ENCODE data around the gene BPIFB6. TPM values are rescaled to one million over a fixed set of nuclear protein-coding genes. Genes with fewer than 3 reads are reported as not detected.

BPIFB6 gene
- total and polyA plus RNA-seq, 2 donors (not counting 3 experiments of a cell fraction or from before 2014, with no cell fraction given) = not detected

GRCh38 chr20:32988008-32988407 lies 43.4 kb upstream of the BPIFB6 start:
- CTCF ChIA-PET = no interaction called here
- H3K9me3 ChIP-seq (replicated peaks; ENCODE audit: control insufficient read depth, insufficient read depth, low read length) = no peaks in the 10 kb centered on the region
- no peak overlapping the region for H3K4me2 ChIP-seq (ENCODE audit: insufficient read depth, low read length)
- BruUV-seq (replicated peaks) = no TSS peak
- DNase-seq (ENCODE audit: low read depth, low spot score) = no peak
- no peak overlapping the region for H3K4me3 ChIP-seq (replicated peaks in 1 of 3; ENCODE audit: insufficient read depth in 1 of 3, low read depth in 1 of 3, low read length in 3 of 3)
- no peaks in the 10 kb centered on the region for H3K9me1 ChIP-seq (replicated peaks; ENCODE audit: control insufficient read depth, extremely low read depth, insufficient read depth, low read length)
- H3K27ac ChIP-seq (ENCODE audit: insufficient read depth, low read depth, low read length) = no peak overlapping the region
- TF ChIP-seq POLR2A (IDR thresholded peaks at IDR 0.05; ENCODE audit: low read depth, low read length) = no peak
- TF ChIP-seq POLR2AphosphoS5 (IDR thresholded peaks at IDR 0.05; ENCODE audit: insufficient read depth, low read depth, low read length) = no peak
- no peak for TF ChIP-seq EZH2 (IDR thresholded peaks at IDR 0.05; ENCODE audit: borderline replicate concordance, low read depth, low read length, severe bottlenecking)
- TF ChIP-seq GATA2 (IDR thresholded peaks at IDR 0.05; ENCODE audit: insufficient read depth, insufficient read length, low read depth, low read length) = no peak
- TF ChIP-seq, protein P1, sequence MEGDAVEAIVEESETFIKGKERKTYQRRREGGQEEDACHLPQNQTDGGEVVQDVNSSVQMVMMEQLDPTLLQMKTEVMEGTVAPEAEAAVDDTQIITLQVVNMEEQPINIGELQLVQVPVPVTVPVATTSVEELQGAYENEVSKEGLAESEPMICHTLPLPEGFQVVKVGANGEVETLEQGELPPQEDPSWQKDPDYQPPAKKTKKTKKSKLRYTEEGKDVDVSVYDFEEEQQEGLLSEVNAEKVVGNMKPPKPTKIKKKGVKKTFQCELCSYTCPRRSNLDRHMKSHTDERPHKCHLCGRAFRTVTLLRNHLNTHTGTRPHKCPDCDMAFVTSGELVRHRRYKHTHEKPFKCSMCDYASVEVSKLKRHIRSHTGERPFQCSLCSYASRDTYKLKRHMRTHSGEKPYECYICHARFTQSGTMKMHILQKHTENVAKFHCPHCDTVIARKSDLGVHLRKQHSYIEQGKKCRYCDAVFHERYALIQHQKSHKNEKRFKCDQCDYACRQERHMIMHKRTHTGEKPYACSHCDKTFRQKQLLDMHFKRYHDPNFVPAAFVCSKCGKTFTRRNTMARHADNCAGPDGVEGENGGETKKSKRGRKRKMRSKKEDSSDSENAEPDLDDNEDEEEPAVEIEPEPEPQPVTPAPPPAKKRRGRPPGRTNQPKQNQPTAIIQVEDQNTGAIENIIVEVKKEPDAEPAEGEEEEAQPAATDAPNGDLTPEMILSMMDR (IDR thresholded peaks at IDR 0.05; ENCODE audit: extremely low read depth in 1 of 2, insufficient read depth in 1 of 2, low read depth in 1 of 2, low read length in 2 of 2) = no peak
- TF ChIP-seq MYC (IDR thresholded peaks at IDR 0.05; ENCODE audit: low read depth, low read length) = no peak
- H4K20me1 ChIP-seq (replicated peaks; ENCODE audit: control insufficient read depth, extremely low read depth, insufficient read depth, low read length) = no peaks in the 10 kb centered on the region
- dilution Hi-C loops (cut with MboI; ENCODE audit: extremely low pct_ligation_motif_present, low sequenced_read_pairs) = no loop called here
- no peak overlapping the region for H3K9ac ChIP-seq (replicated peaks; ENCODE audit: extremely low read depth, insufficient read depth, low read length)
- no peaks in the 10 kb centered on the region for H3K79me2 ChIP-seq (ENCODE audit: control insufficient read depth, insufficient read depth, low read length)
- H3K4me1 ChIP-seq (ENCODE audit: control insufficient read depth, extremely low read depth, insufficient read depth, low read length) = no peaks in the 10 kb centered on the region
- H3K27me3 ChIP-seq (ENCODE audit: control insufficient read depth in 2 of 2, insufficient read depth in 2 of 2, low read length in 2 of 2) = peaks cover 2 to 4% of the 10 kb centered on the region in 2 experiments
- POLR2A ChIA-PET = no interaction called here
- intact Hi-C loops (cut with micrococcal nuclease) = no loop called here
- FAIRE-seq = no peak
- H3K36me3 ChIP-seq (ENCODE audit: control insufficient read depth in 2 of 2, extremely low read depth in 1 of 2, insufficient read depth in 2 of 2, low read length in 2 of 2) = no peaks in the 10 kb centered on the region
- no peak overlapping the region for H2AFZ ChIP-seq (ENCODE audit: low read depth, low read length)

All from endothelial cell of umbilical vein (primary cell).